Neural cell (in vitro differentiated cells): ENCODE measurements around the gene OR1D5. TPM values are rescaled to one million over a fixed set of nuclear protein-coding genes. Genes with fewer than 3 reads are reported as not detected.

Source experiments
- H2AFZ ChIP-seq: fragments of 200-600, 300-800 bp; sonication (generic), shearing (Covaris generic); 2 replicates; pipeline ENCODE4 v1.6.0; 2014; ENCODE audit warnings: low read depth, mild to moderate bottlenecking, antibody characterized with exemption, low read length, moderate library complexity
- H3F3A ChIP-seq: fragments of 200-600 bp; shearing (Covaris generic); 2 replicates; pipeline ENCODE4 v1.6.1; 2016; ENCODE audit warnings: mild to moderate bottlenecking, moderate library complexity, mixed read lengths, antibody characterized with exemption, low read length; ENCODE audit not compliant: insufficient read depth, poor library complexity, severe bottlenecking
- H3K27ac ChIP-seq: fragments of 200-600, 300-800 bp; sonication (generic), shearing (Covaris generic); 2 replicates; pipeline ENCODE4 v1.5.1; 2014; ENCODE audit warnings: mild to moderate bottlenecking, low read length, moderate library complexity
- H3K27me3 ChIP-seq: fragments of 300-800, 200-600 bp; sonication (generic), shearing (Covaris generic); 2 replicates; pipeline ENCODE4 v1.6.0; 2014; ENCODE audit warnings: mild to moderate bottlenecking, low read depth, low read length, moderate library complexity; ENCODE audit not compliant: insufficient read depth
- H3K36me3 ChIP-seq: fragments of 300-800, 200-600 bp; sonication (generic), shearing (Covaris generic); 2 replicates; pipeline ENCODE4 v1.5.1; 2014; ENCODE audit warnings: mild to moderate bottlenecking, antibody characterized with exemption, low read length, moderate library complexity; ENCODE audit not compliant: insufficient read depth
- H3K4me2 ChIP-seq: fragments of 300-800, 200-600 bp; sonication (generic), shearing (Covaris generic); 2 replicates; pipeline ENCODE4 v1.6.0; 2014; ENCODE audit warnings: mild to moderate bottlenecking, low read length
- H3K4me3 ChIP-seq: fragments of 300-800, 200-600 bp; sonication (generic), shearing (Covaris generic); 2 replicates; pipeline ENCODE4 v1.5.1; 2014; ENCODE audit warnings: mild to moderate bottlenecking, low read length, moderate library complexity
- H3K79me2 ChIP-seq: fragments of 200-600 bp; shearing (Covaris generic); replicated peaks from 2 replicates; pipeline ENCODE4 v1.6.0; 2014; ENCODE audit warnings: mild to moderate bottlenecking, low read length, moderate library complexity; ENCODE audit not compliant: insufficient read depth
- H3K9ac ChIP-seq: fragments of 300-800, 200-600 bp; sonication (generic), shearing (Covaris generic); 2 replicates; pipeline ENCODE4 v1.6.1; 2016; ENCODE audit warnings: mild to moderate bottlenecking, low read length, mixed read lengths
- H3K9me2 ChIP-seq: fragments of 200-600 bp; shearing (Covaris generic); 2 replicates; pipeline ENCODE4 v1.6.1; 2016; ENCODE audit warnings: mild to moderate bottlenecking, low read length, mixed read lengths; ENCODE audit not compliant: insufficient read depth
- H3K9me3 ChIP-seq: fragments of 200-600, 300-800 bp; sonication (generic), shearing (Covaris generic); 2 replicates; pipeline ENCODE4 v1.6.1; 2016; ENCODE audit warnings: mild to moderate bottlenecking, mixed run types, low read length, moderate library complexity, mixed read lengths
- H4K20me1 ChIP-seq: fragments of 200-600 bp; shearing (Covaris generic); 2 replicates; pipeline ENCODE4 v1.6.1; 2016; ENCODE audit warnings: mild to moderate bottlenecking, mixed run types; ENCODE audit not compliant: insufficient read depth
- CTCF ChIP-seq: fragments of 450-650 bp; IDR thresholded peaks from 2 replicates; pipeline ENCODE4 v1.5.1; 2014; ENCODE audit warnings: antibody characterized with exemption, mild to moderate bottlenecking, moderate library complexity; ENCODE audit not compliant: poor library complexity, severe bottlenecking
- EP300 ChIP-seq: fragments of 450-650 bp; conservative IDR thresholded peaks from 2 replicates; pipeline ENCODE4 v1.6.1; 2014; ENCODE audit warnings: antibody characterized with exemption, mild to moderate bottlenecking, moderate library complexity; ENCODE audit not compliant: poor library complexity, severe bottlenecking
- EZH2 ChIP-seq: fragments of 200-600, 300-800 bp; shearing (Covaris generic), sonication (generic); IDR thresholded peaks from 2 replicates; pipeline ENCODE4 v1.6.1; 2014; ENCODE audit warnings: antibody characterized with exemption, low read length, borderline replicate concordance, mild to moderate bottlenecking; ENCODE audit not compliant: insufficient read depth, poor library complexity, severe bottlenecking
- MXI1 ChIP-seq: fragments of 450-650 bp; conservative IDR thresholded peaks from 2 replicates; pipeline ENCODE4 v1.6.1; 2014; ENCODE audit warnings: antibody characterized with exemption, mild to moderate bottlenecking; ENCODE audit not compliant: poor library complexity, severe bottlenecking
- POLR2AphosphoS5 ChIP-seq: IDR thresholded peaks from 2 replicates; pipeline ENCODE4 v1.6.1; 2012
- RAD21 ChIP-seq: fragments of 450-650 bp; conservative IDR thresholded peaks from 2 replicates; pipeline ENCODE4 v1.6.1; 2014; ENCODE audit warnings: antibody characterized with exemption, mild to moderate bottlenecking, moderate library complexity
- REST ChIP-seq: IDR thresholded peaks from 2 replicates; pipeline ENCODE4 v1.6.1; 2012; ENCODE audit warnings: borderline replicate concordance
- SMC3 ChIP-seq: fragments of 450-650 bp; conservative IDR thresholded peaks from 2 replicates; pipeline ENCODE4 v1.6.1; 2014; ENCODE audit warnings: antibody characterized with exemption, mild to moderate bottlenecking, moderate library complexity; ENCODE audit not compliant: poor library complexity
- TAF1 ChIP-seq: IDR thresholded peaks from 2 replicates; pipeline ENCODE4 v1.6.1; 2012; ENCODE audit warnings: low read depth
- polyA plus RNA-seq: library from polyadenylated mRNA; depleted of rRNA; stranded (reverse); fragments of >200 nt; gene quantifications from 2 replicates; pipeline ENCODE4 v1.2.3, GENCODE V29; 2014

OR1D5 gene
- polyA plus RNA-seq, 1 donor from 2014 or later = not detected

GRCh38 chr17:3034578-3034920, 28.9 kb downstream of the OR1D5 start:
- Histone ChIP-seq H3K4me2 (no peak overlapping the region), H3K79me2 (no peaks in the 10 kb centered on the region), H3K27ac (no peak overlapping the region), H3F3A (no peaks in the 10 kb centered on the region), H4K20me1 (no peaks in the 10 kb centered on the region), H3K9me3 (no peaks in the 10 kb centered on the region), H3K9ac (no peak overlapping the region), H2AFZ (no peak overlapping the region), H3K4me3 (no peak overlapping the region), H3K36me3 (no peaks in the 10 kb centered on the region), H3K9me2 (no peaks in the 10 kb centered on the region), H3K27me3 (no peaks in the 10 kb centered on the region)
- TF ChIP-seq CTCF (no peak), EZH2 (no peak), SMC3 (no peak), REST (no peak), MXI1 (no peak), TAF1 (no peak), RAD21 (no peak), POLR2AphosphoS5 (no peak), EP300 (no peak)

- H3K4me2 ChIP-seq = no peak overlapping the region
- H3K9me3 ChIP-seq = no peaks in the 10 kb centered on the region
- no peak for TF ChIP-seq EZH2
- TF ChIP-seq RAD21 = no peak
- TF ChIP-seq POLR2AphosphoS5 = no peak
- no peak for TF ChIP-seq EP300
- H3K36me3 ChIP-seq = no peaks in the 10 kb centered on the region
- H3K79me2 ChIP-seq = no peaks in the 10 kb centered on the region
- no peak overlapping the region for H3K9ac ChIP-seq
- H3K27me3 ChIP-seq = no peaks in the 10 kb centered on the region
- H3F3A ChIP-seq = no peaks in the 10 kb centered on the region
- H2AFZ ChIP-seq = no peak overlapping the region
- no peaks in the 10 kb centered on the region for H4K20me1 ChIP-seq
- H3K9me2 ChIP-seq = no peaks in the 10 kb centered on the region
- no peak overlapping the region for H3K4me3 ChIP-seq
- no peak overlapping the region for H3K27ac ChIP-seq
Observed at GRCh38 chr17:3033741-3034577, 29.4 kb downstream of the OR1D5 start.
